Motor neuron (in vitro differentiated cells): ENCODE results near the gene TMEM108. TPM values are rescaled to one million over a fixed set of nuclear protein-coding genes. Genes with fewer than 3 reads are reported as not detected.

Source experiments
- ATAC-seq, 8 experiments: fragments of 200-7000 bp; cut with Tn5 transposase; replicated peaks in 6 of 8; 2 replicates each; pipeline ENCODE4 v1.8.0; 2021; ENCODE audit warnings: mild to moderate bottlenecking in 8 of 8, moderate library complexity in 8 of 8
- H3K27ac ChIP-seq, 2 donors: fragments of 250-450 bp; sonication (Bioruptor Pico); 2 replicates each; pipeline ENCODE4 v1.9.0; 2021; ENCODE audit warnings: antibody characterized with exemption in 2 of 2, mild to moderate bottlenecking in 2 of 2, moderate library complexity in 1 of 2
- H3K4me1 ChIP-seq, 2 donors: fragments of 250-450 bp; sonication (Bioruptor Pico); replicated peaks in 1 of 2; 2 replicates each; pipeline ENCODE4 v1.6.1; 2021; ENCODE audit warnings: antibody characterized with exemption in 2 of 2, mild to moderate bottlenecking in 2 of 2, moderate library complexity in 1 of 2
- H3K4me3 ChIP-seq, 5 donors: fragments of 250-450 bp; sonication (Bioruptor Pico); 2 replicates each; pipeline ENCODE4 v1.9.0; 2021; ENCODE audit warnings: antibody characterized with exemption in 5 of 5, mild to moderate bottlenecking in 5 of 5, moderate library complexity in 4 of 5
- whole genome bisulfite sequencing, 10 experiments: fragments of 450-650 bp; shearing (Covaris generic); methylation state at CpG; one replicate each; pipeline ENCODE4 v1.0.0; 2022; 5-methylcytosine and 5-hydroxymethylcytosine counted together
- in situ Hi-C, 9 experiments: fragments of 400-800 bp; cut with MboI; loops; one replicate each; pipeline ENCODE4 v1.15.0; 2021; ENCODE audit warnings: low sequenced_read_pairs in 9 of 9, low pct_unique_long_range_greater_than_20kb in 2 of 9; ENCODE audit not compliant: unreplicated experiment in 9 of 9
- total RNA-seq, 8 experiments: library from RNA; unstranded; fragments of 300-600 nt; gene quantifications; 2 replicates each; pipeline versions ENCODE4 v1.2.3 to v1.2.4, GENCODE V29; 2022

Gene TMEM108
- total RNA-seq, 8 experiments from 2014 or later, result 0.51 to 28.4 (median 2.9) TPM

DNA sequence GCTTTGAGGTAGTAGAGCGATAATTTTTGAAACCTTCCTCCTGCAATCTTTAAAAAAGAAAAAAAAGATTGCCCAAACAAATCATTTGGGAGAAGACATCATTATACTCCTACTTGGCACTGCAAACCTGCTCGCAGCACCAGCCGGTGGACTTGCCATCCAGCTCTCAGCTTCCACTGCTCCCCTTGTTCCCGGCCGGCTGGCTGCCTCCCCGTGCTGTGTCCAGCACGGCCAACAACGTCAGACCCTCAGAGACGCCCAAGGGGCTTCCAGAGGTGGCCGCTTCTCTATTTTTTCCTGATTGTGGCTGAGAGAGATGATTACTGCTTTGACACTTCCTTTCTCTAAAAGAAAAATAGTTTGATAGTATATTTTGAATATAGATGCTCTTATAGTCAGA is 358.7 kb downstream of the TMEM108 start:
- Histone ChIP-seq H3K27ac (no peak overlapping the region), H3K4me1 (peaks cover 8 to 10% of the 10 kb centered on the region in 2 donors), H3K4me3 (no peak overlapping the region)
- ATAC-seq, result no peak
- in situ Hi-C loops, result loop anchor here in 8 of 9 experiments (25.0 kb wide), 3 partner anchors 360 to 660 kb away; partner anchors contain the start of gene TMEM108 (in 3 of the 8)
- 30 to 100% (median 89%) methylated on average over 1 to 9 of the region's 10 CpGs for WGBS, 10 experiments

DNA sequence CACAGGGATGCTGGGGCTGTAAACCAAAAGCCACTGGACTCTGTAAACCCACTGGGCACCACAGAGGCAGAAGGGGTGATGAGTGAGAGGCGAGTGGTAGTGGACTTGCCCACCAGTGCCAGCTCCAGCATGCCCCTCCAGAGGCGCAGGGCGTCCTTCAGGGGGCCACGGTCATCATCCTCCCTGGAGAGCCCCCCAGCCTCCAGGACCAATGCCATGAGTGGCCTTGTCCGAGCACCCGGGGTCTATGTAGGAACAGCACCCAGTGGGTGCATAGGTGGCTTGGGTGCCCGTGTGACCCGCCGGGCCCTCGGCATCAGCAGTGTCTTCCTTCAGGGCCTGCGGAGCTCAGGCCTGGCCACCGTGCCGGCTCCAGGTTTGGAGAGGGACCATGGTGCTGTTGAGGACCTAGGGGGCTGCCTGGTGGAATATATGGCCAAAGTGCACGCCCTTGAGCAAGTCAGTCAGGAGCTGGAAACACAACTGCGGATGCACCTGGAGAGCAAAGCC is 361.9 kb downstream of the TMEM108 start, which contains the start of gene BFSP2:
TSS of gene BFSP2 (plus strand) at position 51 of the 510 bp plus-strand sequence. CDS start at position 79, 28 bp downstream.
- H3K27ac ChIP-seq, result no peak within 1 kb of the TSS
- no peak within 1 kb of the TSS for H3K4me3 ChIP-seq
- in situ Hi-C loops, result no loop called here
- peaks cover 19 to 25% of the 10 kb centered on the region in 2 donors for H3K4me1 ChIP-seq
- WGBS, 10 experiments, result 59 to 100% (median 90%) methylated on average over 1 to 8 of the region's 15 CpGs; no CpG with 5 or more reads in 4 of the 10 experiments
- ATAC-seq, result no peak

DNA sequence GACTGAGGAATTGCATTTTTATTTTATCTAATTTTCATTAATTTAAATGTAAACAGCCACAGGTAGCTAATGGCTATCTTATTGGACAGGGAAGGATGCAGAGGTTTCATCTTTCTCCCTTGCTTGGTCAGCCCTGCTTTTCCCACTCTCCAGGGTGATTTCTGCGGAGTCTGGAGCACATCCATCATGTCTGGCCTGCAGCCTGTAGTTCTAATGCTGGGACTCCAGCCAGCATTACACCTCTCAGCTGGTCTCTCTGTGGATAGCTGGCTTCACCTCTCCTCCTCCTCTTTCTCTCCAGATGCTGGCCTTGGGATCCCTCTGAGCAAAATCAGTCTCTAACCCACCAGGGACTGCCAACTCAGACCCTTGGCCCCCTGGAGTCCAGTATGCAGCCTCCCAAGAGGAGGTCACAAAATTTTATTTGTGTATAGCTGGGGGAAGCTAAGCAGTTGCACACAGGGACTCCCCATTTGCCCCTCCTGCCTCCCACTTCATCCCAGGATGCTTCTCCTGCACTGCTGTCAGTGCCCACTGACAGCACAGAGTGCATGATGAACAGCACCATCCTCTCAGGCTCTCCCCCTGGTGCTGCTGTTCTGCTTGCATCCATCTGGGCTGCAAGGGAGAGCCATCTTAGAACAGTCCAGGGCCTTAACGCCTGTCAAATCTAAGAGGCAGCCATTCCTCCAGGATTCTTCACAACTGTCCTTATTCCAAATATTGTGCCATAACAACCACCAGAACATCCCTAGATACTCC is 363.4 kb downstream of the TMEM108 start:
- WGBS, 10 experiments, result 0 to 80% (median 0%) methylated on average over 1 to 2 of the region's 2 CpGs; no CpG with 5 or more reads in 3 of the 10 experiments
- peak in 5 of 8 experiments; percentile 88 to 96 (median 94) for ATAC-seq
- peak overlapping the region in 1 of 2 donors; percentile 62 for H3K27ac ChIP-seq

DNA sequence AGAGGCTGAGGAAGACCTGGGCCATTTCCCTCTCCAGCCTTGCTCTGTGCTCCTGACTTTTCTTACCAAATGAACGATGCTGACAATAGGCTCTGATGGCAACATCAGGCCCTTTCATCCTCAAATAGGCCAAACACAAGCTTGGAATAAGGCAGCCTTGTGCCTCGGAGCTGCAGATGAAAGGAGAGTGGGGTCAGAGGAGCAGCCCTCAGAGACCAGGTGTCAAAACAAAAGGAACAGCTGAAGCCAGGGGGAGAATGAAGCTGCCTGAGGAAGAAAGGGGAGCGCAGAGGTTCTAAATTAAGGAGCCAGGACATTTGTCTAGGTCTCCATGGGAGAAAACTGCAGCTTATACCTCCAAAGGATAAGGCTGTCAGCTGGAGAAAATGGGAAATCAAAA is 366.7 kb downstream of the TMEM108 start:
- in situ Hi-C loops, result no loop called here
- 0 to 80% (median 20%) methylated on average over 1 to 3 of the region's 3 CpGs; no CpG with 5 or more reads in 2 of the 10 experiments for WGBS, 10 experiments
- peak in 5 of 8 experiments; percentile 42 to 67 (median 49) for ATAC-seq

More for the DNA sequence above, 363.4 kb downstream of the TMEM108 start:
- H3K4me3 ChIP-seq, result no peak overlapping the region
- in situ Hi-C loops, result no loop called here
- peaks cover 25 to 33% of the 10 kb centered on the region in 2 donors for H3K4me1 ChIP-seq

GRCh38 chr3:133408366-133408765 is 370.2 kb downstream of the TMEM108 start:
- 74 to 100% (median 91%) methylated on average over 1 to 2 of the region's 2 CpGs; no CpG with 5 or more reads in 2 of the 10 experiments for WGBS, 10 experiments
- H3K4me1 ChIP-seq, result peaks cover 16 to 29% of the 10 kb centered on the region in 2 donors
- ATAC-seq, result no peak
- in situ Hi-C loops, result no loop called here
- H3K27ac ChIP-seq, result no peak overlapping the region
- H3K4me3 ChIP-seq, result no peak overlapping the region

More for the DNA sequence above, 366.7 kb downstream of the TMEM108 start:
- Histone ChIP-seq H3K27ac (peak overlapping the region in 1 of 2 donors; percentile 25), H3K4me1 (peaks cover 25 to 33% of the 10 kb centered on the region in 2 donors), H3K4me3 (no peak overlapping the region)

GRCh38 chr3:133408961-133409360 is 370.8 kb downstream of the TMEM108 start:
- in situ Hi-C loops, result no loop called here
- WGBS, 10 experiments, result 0 to 100% (median 83%) methylated on average over 1 to 2 of the region's 2 CpGs; no CpG with 5 or more reads in 1 of the 10 experiments
- H3K4me1 ChIP-seq, result peaks cover 21 to 30% of the 10 kb centered on the region in 2 donors
- no peak overlapping the region for H3K27ac ChIP-seq
- no peak overlapping the region for H3K4me3 ChIP-seq
- ATAC-seq, result no peak

DNA sequence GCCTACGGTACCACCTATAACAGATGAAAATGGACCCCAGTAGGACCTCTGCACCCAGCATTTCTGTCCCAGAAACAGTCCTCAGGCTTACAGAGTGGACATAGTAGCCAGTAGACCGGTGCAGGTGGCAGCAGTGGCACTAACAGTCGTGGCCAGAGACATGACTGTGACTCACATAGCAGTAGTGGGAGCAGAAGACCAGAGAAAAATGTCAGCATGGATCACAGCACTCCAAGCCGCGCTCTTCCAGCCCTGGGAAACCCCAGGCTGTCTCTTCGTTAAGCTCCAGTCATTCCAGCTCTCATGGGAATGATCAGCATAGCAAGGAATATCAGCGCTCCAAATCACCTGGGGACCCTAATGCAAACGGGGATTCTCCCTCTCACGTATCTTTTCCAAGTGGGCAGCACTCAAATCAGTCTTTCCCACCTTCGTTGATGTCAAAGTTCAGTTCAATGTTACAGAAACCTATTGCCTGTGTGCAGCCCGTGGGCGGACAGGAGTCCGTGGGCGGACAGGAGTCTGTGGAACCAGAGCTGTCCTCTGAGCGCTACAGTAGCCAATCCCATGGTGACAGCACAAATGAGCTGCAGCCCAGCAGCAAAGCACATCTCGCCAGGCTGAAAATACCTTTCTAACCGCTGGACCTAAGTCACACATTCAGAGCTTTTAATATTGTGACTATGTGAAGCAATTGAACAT is 372.2 kb downstream of the TMEM108 start:
- ATAC-seq, result no peak
- WGBS, 10 experiments, result 47 to 94% (median 87%) methylated on average over 1 to 13 of the region's 17 CpGs
- Histone ChIP-seq H3K27ac (no peak overlapping the region), H3K4me3 (no peak overlapping the region), H3K4me1 (peaks cover 10 to 16% of the 10 kb centered on the region in 2 donors)
- in situ Hi-C loops, result no loop called here

- in situ Hi-C loops, result no loop called here
- WGBS, 10 experiments, result 41 to 100% (median 87%) methylated on average over 1 to 19 of the region's 26 CpGs; no CpG with 5 or more reads in 1 of the 10 experiments
- peaks cover 8 to 11% of the 10 kb centered on the region in 2 donors for H3K4me1 ChIP-seq
- no peak overlapping the region for H3K4me3 ChIP-seq
- peak in 3 of 8 experiments; percentile 37 to 41 (median 40) for ATAC-seq
- no peak overlapping the region for H3K27ac ChIP-seq
These were observed 374.3 kb downstream of the TMEM108 start for GRCh38 chr3:133412183-133413132.

DNA sequence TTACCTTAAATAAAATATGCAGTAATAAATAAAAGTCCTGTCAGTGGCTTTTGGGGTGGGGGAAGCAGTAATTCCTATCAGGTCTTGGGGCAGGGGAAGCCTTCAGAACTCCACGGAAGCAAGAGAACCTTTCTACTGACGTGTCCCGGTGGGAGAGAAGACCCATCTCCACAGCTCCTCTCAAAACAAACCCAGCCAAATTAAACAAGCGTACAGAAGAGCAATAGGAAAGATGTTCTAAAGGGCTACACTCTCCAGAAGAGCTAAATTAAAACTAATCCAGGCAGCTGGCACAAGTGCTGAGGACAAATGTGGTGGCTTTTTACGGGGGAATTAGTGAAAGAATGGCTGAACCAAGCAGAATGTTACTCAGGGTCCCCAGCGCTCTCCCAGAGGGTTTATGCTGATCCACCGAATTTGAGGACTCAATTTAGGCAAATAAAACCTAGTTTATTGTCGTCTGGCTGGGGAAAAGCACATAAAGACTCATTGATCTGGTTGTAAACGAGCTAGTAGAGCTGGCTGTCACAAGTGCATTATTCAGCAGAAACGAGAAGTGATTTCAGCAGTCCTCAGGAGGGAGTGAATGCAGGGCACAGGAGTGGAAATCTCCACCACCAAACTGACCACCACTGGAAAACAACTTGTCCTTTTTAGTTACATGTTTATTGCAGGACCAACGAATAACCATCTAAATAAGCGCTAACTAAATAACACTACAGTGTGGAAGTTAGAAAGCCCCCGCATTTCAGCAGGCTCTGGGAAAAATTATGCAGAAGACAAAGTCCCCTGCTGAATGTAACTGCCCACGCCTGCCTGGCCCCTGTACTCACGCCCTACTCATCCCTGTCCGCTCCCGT is 375.2 kb downstream of the TMEM108 start:
- WGBS, 10 experiments, result 0 to 80% (median 7%) methylated on average over 1 to 7 of the region's 17 CpGs; no CpG with 5 or more reads in 1 of the 10 experiments
- peak; percentile 76 to 92 (median 86) for ATAC-seq
- Histone ChIP-seq H3K4me3 (no peak overlapping the region), H3K4me1 (peaks cover 8 to 11% of the 10 kb centered on the region in 2 donors), H3K27ac (no peak overlapping the region)
- in situ Hi-C loops, result no loop called here

DNA sequence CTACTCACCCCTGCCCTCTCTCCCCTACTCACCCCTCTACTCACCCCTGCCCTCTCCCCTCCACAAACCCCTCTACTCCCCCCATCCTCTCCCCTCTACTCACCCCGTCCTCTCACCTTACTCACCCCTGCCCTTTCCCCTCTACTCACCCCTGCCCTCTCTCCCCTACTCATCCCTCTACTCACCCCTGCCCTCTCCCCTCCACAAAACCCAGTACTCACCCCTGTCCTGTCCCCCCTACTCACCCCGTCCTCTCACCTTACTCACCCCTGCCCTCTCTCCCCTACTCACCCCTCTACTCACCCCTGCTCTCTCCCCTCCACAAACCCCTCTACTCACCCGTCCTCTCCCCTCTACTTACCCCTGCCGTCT is 375.8 kb downstream of the TMEM108 start:
- H3K4me3 ChIP-seq, result no peak overlapping the region
- peaks cover 8 to 11% of the 10 kb centered on the region in 2 donors for H3K4me1 ChIP-seq
- H3K27ac ChIP-seq, result no peak overlapping the region
- WGBS, 10 experiments, result no CpG with 5 or more reads among the region's 4 CpGs
- in situ Hi-C loops, result no loop called here
- no peak for ATAC-seq

DNA sequence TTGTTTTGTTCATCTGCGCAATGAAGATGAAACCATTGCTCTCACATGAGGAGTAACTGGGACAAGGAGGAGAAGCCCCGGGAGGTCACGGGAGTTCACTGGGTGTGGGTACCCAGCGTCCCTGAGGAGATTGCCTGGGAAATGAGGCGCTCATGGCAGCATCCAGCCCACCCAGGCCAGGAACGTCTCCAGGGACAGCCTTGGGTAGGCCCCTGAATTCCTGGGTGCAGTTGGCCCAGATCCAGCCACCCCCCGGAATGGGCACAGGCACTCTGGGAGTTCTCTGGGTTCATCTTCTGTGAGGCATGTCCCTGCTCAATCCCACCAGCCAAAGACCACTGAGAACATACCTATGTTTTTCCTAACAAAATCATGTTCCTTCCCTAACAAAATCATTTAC is 380.2 kb downstream of the TMEM108 start:
- Histone ChIP-seq H3K4me1 (peaks cover 4 to 10% of the 10 kb centered on the region in 2 donors), H3K27ac (no peak overlapping the region), H3K4me3 (no peak overlapping the region)
- no peak for ATAC-seq
- in situ Hi-C loops, result no loop called here
- 67 to 100% (median 71%) methylated on average over 1 to 4 of the region's 7 CpGs; no CpG with 5 or more reads in 4 of the 10 experiments for WGBS, 10 experiments
